DOHH2 (cell line): ENCODE data around the gene SHISA8.

Experiments
- EZH2phosphoT487 ChIP-seq: fragments of 200-600 bp; sonication (generic); IDR thresholded peaks from 2 replicates; pipeline ENCODE4 v1.6.1; 2017; ENCODE audit warnings: borderline replicate concordance, mild to moderate bottlenecking, antibody characterized with exemption, low read length, moderate library complexity, mixed read lengths
- TF ChIP-seq, protein P1 (sequence below): fragments of 200-600 bp; sonication (generic); IDR thresholded peaks from one replicate; pipeline ENCODE4 v1.5.1; 2014; ENCODE audit warnings: antibody characterized with exemption, mild to moderate bottlenecking, low read depth, low read length; ENCODE audit not compliant: poor library complexity, severe bottlenecking

DNA sequence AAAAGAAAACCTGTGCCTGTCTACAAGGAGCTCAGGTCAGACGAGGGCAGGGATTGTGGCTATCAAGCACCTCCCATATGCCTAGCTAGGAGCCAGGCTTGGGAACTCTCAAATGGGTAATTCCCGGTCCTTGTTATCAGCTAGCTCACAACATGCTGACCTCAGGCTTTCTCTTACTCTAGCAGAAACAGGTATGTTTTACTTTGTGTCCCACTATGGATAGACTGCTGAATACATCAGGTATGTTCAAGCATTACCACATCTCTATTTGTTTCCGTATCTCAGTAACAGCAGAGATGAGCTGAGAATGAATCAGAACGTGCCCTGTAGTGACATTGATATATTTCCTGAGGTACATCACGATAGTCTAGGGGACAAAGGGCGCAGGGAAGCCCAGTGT, 29.4 kb downstream of the SHISA8 start:
- TF ChIP-seq, protein P1, sequence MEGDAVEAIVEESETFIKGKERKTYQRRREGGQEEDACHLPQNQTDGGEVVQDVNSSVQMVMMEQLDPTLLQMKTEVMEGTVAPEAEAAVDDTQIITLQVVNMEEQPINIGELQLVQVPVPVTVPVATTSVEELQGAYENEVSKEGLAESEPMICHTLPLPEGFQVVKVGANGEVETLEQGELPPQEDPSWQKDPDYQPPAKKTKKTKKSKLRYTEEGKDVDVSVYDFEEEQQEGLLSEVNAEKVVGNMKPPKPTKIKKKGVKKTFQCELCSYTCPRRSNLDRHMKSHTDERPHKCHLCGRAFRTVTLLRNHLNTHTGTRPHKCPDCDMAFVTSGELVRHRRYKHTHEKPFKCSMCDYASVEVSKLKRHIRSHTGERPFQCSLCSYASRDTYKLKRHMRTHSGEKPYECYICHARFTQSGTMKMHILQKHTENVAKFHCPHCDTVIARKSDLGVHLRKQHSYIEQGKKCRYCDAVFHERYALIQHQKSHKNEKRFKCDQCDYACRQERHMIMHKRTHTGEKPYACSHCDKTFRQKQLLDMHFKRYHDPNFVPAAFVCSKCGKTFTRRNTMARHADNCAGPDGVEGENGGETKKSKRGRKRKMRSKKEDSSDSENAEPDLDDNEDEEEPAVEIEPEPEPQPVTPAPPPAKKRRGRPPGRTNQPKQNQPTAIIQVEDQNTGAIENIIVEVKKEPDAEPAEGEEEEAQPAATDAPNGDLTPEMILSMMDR: no peak
- no peak for TF ChIP-seq EZH2phosphoT487
